Measurements from ENCODE around the gene RAET1L.
"Not testable (repeated sequence)": the region's sequence is repeated elsewhere in the genome, so short reads cannot be mapped to it uniquely, and the experiment has no call there.

Gene RAET1L

GRCh38 chr6:150027806-150028565 is 2.7 kb upstream of the RAET1L start:
- no peak overlapping the region for H3K4me3 ChIP-seq
- peak; percentile 47 for DNase-seq (ENCODE audit: low spot score)
- no peak overlapping the region for H3K27ac ChIP-seq
- TF ChIP-seq CTCF (IDR thresholded peaks at IDR 0.05), result no peak

- no peak overlapping the region for H3K4me3 ChIP-seq
- peak; percentile 56 for DNase-seq (ENCODE audit: low spot score)
- TF ChIP-seq CTCF (IDR thresholded peaks at IDR 0.05), result no peak
- H3K27ac ChIP-seq, result no peak overlapping the region
Observed at GRCh38 chr6:150026976-150027805, 1.9 kb upstream of the RAET1L start.

GRCh38 chr6:150024646-150025155 is 631 bp downstream of the RAET1L start:
- no peak overlapping the region for H3K27ac ChIP-seq
- no peak for DNase-seq (ENCODE audit: low spot score)
- H3K4me3 ChIP-seq, result peak overlapping the region; percentile 60
- no peak for TF ChIP-seq CTCF (IDR thresholded peaks at IDR 0.05)

- not testable (repeated sequence) for H3K27ac ChIP-seq; DNase-seq (ENCODE audit: low spot score); H3K4me3 ChIP-seq
Observed at GRCh38 chr6:150024021-150024420, 1.3 kb downstream of the RAET1L start.

GRCh38 chr6:150021870-150022269 is 3.5 kb downstream of the RAET1L start:
- not testable (repeated sequence) for DNase-seq (ENCODE audit: low spot score); H3K4me3 ChIP-seq; H3K27ac ChIP-seq

GRCh38 chr6:150018846-150019580 is 6.3 kb downstream of the RAET1L start:
- no peak for TF ChIP-seq CTCF (IDR thresholded peaks at IDR 0.05)
- Histone ChIP-seq H3K4me3 (no peak overlapping the region), H3K27ac (no peak overlapping the region)
- DNase-seq (ENCODE audit: low spot score), result peak; percentile 56

- not testable (repeated sequence) for H3K27ac ChIP-seq; DNase-seq (ENCODE audit: low spot score)
- TF ChIP-seq CTCF (IDR thresholded peaks at IDR 0.05), result peak; percentile 0
Observed at GRCh38 chr6:150017186-150017521, 8.2 kb downstream of the RAET1L start.

More at GRCh38 chr6:150017186-150017521, 8.2 kb downstream of the RAET1L start:
- H3K4me3 ChIP-seq, result not testable (repeated sequence)

Measured in coronary artery (tissue), 2 donors.